Activated naive CD4-positive, alpha-beta T cell treated with Interleukin-2 at 50 U/mL for 16 hours (primary cell): Measurements from ENCODE around the gene TDRD6.

ENCODE experiments used
- DNase-seq: peaks from one replicate; pipeline ENCODE4 v3.0.0-alpha.2; 2020

TDRD6 gene

GRCh38 chr6:46748940-46749503 is 61.3 kb downstream of the TDRD6 start:
- DNase-seq = no peak

- DNase-seq = no peak
Measured at GRCh38 chr6:46749731-46750130, 62.0 kb downstream of the TDRD6 start.

DNA sequence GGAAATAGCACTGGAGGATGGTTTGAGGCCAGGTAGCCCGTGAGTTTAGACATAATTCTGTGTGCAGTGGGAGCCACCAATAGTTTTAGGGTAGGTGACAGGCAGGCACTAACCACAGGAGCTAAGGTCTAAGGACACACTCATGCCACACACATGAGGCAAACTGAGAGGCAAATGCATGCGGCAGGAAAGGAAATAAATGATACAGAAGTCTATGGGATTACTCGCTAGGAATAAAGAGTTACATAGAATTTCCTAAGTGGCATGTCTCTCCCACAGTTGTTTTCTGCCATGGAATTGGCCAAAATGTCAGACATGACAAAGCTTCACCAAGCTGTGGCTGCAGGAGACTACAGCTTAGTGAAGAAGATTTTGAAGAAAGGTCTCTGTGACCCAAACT is 64.0 kb downstream of the TDRD6 start:
- DNase-seq = no peak
